Measurements from ENCODE around the gene LINGO3.
"Not testable (repeated sequence)": the region's sequence is repeated elsewhere in the genome, so short reads cannot be mapped to it uniquely, and the experiment has no call there.

LINGO3 gene, protein sequence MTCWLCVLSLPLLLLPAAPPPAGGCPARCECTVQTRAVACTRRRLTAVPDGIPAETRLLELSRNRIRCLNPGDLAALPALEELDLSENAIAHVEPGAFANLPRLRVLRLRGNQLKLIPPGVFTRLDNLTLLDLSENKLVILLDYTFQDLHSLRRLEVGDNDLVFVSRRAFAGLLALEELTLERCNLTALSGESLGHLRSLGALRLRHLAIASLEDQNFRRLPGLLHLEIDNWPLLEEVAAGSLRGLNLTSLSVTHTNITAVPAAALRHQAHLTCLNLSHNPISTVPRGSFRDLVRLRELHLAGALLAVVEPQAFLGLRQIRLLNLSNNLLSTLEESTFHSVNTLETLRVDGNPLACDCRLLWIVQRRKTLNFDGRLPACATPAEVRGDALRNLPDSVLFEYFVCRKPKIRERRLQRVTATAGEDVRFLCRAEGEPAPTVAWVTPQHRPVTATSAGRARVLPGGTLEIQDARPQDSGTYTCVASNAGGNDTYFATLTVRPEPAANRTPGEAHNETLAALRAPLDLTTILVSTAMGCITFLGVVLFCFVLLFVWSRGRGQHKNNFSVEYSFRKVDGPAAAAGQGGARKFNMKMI

DNA sequence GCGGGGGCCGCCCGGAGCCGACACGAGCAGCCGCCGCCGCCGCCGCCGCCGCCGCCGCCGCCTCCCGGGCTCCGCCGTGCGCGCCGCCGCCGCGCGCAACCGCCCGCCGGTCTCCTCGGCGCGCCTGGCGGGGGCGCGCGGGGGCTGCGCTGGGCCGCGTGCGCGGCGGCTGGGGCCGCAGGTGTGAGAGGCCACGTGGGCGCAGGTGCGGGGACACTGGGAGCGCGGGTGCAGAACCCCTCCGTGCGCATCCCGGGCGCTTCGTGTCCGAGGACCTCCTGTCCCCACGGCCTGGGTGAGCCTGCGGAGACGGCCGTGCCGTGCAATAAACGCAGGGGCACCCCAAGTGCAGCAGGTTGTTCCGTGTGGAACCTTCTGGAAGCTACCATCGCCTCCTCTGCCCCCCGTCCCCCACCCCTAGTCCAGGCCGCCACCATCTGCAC, at the start of gene LINGO3:
Gene LINGO3, minus strand, starts transcription at position 41 of the 443 bp plus-strand sequence. CDS start 16,378 bp downstream, outside the sequence.
- DNase-seq (ENCODE audit: low read depth in 2 of 2) = no peak

DNA sequence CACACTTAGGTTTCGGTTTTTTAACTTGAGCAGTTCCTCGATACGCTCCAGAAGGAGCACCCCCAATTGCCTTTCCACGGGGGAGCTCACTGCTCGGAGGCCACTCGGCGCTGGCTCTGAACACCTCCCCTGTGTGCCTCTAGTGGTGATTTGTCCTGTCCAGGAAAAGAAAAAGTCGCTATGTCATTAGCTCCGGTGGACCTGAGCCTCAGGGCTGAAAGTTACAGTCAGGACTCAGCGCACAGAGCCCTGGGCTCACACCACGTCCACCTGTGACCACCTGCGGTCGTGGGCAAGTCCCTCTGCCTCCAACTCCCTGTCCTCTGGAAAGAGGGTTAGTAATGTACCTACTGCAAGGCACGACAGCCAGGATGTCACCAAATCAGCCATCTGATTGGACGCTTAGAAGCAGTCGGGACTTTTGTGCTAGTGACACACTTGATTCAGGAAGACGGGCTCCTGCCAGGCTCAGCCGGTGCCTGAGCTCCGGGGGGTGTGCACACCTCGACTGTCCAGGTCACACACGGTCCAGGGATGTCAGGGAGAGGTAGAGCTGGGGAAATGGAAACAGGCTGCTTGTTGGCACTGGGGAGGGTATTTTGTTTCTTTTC, 48.2 kb upstream of the LINGO3 start:
- DNase-seq (ENCODE audit: low read depth in 2 of 2) = no peak

DNA sequence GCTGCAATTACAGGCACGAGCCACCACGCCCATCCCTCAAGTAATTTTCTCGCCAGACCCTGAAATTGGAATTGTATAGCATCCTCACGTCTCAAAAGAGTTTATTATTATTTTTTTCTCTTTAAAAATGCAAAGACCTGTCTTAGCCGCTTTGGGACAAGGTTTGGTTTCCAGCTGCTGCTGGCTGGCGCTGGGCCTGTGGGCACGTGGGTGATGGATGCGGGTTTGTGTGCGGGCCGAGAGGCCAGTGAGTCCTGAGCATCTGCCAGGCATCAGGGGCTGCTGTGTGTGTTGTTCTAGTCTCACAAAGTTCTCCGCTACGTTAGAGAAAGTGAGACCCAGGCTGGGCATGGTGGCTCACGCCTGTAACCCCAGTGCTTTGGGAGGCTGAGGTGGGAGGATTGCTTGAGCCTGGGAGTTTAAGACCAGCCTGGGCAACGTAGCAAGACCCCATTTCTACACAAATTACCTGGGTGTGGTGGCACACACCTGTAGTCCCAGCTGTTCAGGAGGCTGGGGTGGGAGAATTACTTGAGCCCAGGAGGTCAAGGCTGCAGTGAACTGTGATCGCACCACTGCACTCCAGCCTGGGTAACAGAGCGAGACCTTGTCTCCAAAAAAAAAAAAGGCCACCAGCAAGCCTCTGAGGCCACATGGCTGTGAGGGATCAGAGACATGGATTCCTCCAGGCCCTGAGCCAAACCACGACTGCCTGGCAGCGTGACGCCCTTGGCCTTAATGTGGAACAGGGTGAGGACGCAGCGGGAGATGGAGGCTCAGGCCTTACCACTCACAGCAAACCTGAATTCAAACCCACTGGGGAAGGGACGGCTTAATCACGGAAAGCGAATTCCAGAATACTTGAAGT, 47.4 kb upstream of the LINGO3 start:
- DNase-seq (ENCODE audit: low read depth in 2 of 2) = no peak

DNA sequence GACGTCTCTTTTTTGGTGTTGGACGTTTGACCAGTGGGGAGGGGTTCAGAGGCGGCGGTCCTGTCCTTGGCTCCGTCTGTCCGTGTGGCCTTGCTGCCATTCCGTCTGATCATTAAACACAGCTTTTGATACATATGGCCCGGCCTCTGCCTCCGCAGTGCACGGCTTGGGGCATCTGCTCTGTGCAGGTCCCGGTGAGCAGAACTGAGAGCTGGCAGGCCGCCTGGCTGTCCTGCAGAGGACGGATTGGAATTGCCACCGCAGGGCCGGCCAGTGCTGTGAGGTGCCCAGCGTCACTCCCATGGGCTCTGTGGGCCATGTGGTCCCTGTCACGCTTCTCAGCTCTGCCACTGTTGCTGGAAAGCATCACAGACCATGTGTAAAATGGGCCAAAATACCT, 46.7 kb upstream of the LINGO3 start:
- DNase-seq (ENCODE audit: low read depth in 2 of 2) = no peak

DNA sequence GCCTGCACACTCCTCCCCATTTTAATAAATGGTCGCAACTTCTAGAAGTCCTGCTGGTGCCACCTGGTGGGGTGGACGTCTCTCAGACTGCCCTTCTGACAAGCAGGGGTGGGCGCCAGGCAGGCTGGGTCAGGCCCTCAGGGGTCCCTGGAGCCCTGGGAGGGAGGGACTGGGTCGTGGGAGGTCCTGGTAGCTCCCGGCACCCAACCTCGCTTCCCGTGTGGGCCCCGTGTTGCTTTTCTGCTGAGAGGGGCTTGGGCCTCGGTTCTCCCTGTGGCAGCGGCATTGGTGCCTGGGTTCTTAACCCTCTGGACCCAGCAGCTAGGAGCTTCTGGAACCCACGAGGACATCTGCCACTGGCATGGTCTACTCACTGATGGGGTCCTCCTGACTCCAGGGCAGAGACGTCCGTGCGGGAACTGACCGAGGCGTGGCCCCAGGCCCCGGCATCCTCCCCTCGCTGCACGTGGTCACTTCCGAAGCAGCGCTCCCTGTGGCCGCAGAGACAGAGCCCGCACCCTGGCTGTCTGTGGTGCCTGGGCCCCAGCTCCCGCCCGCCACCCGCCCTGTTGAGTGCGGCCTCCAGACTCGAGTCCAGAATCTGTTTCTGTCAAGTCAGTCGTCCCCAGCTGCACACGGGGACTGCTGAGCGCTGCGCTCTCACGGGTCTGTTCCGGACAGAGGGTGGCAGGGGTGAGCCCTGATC, 46.1 kb upstream of the LINGO3 start:
- no peak for DNase-seq (ENCODE audit: low read depth in 2 of 2)

DNA sequence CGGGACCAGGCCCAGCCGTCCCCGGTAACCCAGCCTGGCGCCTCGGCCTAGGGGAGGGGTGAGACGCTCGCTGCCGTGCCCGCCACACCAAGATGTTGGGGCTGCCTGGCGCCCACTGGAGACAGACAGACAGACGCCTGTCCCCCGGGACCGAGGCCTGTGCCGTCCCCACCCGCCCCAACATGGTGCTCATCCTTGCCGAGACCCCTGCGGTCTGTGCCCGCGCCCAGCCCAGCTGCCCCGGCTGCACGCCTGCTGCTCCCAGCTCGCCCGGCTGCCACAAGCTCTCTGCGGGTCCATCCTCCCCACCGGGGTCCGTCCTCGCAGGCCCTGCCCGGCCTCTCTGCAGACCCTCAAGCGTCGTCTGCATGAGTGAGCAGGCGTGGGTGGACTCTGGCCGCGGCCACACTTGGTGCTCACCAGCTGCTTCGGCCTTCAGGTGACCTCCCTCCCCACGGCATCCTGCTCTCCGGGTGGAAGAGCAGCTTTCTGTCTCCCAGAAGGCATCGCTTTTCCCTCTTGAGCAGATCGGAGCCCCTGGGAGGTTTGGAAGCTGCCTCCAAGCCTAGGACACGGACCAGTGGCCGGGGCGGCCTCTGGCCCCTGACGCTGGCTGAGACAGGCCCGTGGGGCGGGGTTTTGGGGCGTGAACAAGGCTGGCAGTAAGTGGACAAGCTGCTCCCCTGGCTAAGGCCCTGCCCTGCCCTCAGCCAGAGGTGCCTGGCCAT, 45.4 kb upstream of the LINGO3 start:
- DNase-seq (ENCODE audit: low read depth in 2 of 2) = no peak

DNA sequence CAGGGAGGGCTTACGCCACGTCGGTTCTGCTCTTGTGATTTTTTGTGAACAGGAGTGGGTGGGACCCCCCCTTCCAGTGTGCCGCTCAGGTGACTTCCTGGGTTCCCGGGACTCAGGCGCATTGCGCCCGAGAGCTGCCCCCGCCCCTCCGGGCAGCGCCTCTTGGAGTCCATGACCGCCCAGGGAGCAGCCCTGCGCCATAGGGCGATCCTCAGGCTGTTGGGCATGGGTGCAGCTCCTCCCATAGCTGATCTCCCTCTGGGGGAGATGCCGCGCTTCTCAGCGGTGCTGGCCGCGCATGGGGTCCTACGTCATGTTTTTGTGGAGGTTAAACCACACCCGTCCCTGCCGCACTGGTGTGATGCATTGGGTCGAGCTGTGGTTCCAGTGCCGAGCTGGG, 44.2 kb upstream of the LINGO3 start:
- no peak for DNase-seq (ENCODE audit: low read depth in 2 of 2)

DNA sequence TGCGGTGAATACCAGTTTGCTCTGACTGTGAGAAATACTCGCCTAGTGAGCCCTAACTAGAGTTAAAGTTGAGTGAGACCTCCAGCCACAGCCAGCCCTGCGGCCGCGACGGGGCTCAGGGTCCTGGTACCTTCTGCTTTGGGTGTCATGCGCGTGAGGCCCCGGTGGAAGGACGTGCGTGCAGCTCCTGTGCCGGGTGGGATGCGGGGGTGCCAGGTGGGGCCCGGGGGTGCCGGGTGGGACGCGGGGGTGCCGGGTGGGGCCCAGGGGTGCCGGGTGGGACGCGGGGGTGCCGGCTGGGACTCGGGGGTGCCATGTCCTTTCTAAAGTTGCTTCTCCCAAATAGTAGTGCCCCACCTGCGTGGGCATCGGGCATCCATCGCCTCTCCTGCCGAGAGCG, 43.6 kb upstream of the LINGO3 start:
- DNase-seq (ENCODE audit: low read depth in 2 of 2) = no peak

DNA sequence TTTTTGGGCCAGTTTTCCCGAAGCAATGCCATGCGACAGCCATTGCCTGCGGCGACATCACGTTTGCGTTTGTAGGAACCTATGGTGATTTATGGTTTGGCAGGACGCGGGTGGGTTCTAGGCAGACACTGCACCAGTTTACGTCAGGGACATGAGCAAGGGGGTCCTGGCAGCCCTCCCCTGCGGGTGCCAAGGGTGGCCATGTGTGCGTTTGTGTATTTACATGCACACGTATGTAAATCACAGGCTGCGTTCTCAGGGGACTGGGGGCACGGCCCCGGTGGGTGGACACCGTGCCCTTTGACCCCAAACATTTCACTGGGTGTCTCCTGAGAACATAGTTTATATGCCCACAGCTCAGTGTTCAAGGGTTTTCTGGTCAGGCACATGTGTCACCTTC, 42.7 kb upstream of the LINGO3 start:
- no peak for DNase-seq (ENCODE audit: low read depth in 2 of 2)

DNA sequence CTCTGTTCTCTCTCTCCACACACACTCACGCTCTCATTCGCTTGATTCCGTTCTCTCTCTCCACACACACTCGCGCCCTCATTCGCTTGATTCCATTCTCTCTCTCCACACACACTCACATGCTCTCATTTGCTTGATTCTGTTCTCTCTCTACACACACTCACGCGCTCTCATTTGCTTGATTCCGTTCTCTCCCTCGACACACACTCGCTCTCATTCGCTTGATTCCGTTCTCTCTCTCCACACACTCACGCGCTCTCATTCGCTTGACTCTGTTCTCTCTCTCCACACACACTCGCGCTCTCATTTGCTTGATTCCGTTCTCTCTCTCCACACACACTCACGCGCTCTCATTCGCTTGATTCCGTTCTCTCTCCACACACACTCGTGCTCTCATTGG, 41.9 kb upstream of the LINGO3 start:
- not testable (repeated sequence) for DNase-seq (ENCODE audit: low read depth in 2 of 2)

DNA sequence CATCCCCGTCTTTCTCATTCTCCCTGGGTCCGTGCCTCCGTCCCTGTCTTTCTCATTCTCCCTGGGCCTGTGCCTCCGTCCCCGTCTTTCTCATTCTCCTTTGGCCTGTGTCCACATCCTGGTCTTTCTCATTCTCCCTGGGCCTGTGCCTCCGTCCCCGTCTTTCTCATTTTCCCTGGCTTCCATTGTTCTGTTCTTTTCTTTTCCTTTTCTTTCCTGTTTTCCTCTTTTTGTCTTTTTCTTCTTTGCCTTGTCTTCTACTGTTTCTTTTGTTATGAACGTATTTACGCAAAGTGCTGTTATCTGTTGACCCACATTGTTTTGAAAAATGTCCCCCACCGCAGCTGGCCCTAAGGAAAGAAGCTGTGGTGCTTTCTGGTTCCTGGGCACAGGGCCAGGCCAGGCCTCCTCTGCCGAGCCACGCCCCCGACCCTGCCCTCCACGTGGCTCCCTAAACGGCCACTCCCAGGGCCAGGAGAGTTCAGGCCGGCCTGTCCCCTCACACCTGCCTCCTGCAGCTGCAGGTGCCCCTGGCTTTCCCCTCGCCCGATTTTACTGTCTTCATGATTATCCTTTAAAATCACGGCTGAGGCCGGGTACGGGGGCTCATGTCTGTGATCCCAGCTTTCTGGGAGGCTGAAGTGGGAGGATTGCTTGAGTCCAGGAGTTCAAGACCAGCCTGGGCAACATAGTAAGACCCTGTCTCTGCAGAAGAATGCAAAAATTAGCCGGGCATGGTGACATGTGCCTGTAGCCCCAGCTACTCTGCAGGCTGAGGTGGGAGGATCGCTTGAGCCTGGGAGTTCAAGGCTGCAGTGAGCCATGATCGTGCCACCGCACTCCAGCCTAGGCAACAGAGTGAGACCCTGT, 38.1 kb upstream of the LINGO3 start:
- DNase-seq (ENCODE audit: low read depth in 2 of 2) = no peak

DNA sequence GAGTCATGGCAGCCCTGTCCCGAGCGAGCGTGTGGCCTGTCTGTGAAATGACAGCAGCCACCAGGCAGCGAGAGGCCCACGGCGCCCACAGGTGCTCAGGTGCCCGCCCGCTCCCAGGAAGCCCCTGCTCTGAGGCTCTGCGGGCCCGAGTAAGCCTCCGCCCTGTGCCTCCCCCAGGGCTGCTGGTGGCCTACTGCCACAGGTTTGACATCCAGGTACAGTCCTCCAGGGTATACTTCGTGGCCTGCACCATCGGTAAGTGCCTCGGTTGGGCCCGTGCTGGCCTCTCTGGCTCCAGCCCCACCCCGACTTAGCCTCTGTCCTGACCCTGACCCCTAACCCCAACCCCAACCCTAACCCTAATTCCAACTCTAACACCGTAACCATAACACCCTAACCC, 37.1 kb upstream of the LINGO3 start:
- DNase-seq (ENCODE audit: low read depth in 2 of 2) = no peak

DNA sequence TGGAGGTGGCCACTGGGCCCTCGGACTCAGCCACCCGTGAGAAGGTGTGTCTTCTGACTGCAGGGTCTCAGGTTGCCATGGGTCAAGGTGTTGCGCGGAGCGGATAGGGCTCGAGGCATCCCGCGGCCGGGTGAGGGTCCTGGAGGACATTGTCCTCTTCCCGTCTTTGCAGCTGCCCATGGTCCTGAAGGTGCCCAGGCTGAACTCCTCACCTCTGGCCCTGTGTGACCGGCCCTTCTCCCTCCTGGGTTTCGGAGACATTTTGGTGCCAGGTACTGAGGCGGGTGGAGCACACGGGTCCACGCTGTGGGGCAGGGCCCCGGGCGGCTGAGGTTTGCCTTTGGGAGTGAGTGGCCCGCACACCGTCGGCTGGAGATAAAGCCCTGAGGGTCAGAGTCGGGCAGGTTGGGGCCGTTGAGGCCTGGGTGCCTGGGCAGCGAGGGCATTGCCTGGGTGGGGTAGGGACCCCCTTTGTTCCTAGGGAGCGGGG, 36.5 kb upstream of the LINGO3 start:
- no peak for DNase-seq (ENCODE audit: low read depth in 2 of 2)

DNA sequence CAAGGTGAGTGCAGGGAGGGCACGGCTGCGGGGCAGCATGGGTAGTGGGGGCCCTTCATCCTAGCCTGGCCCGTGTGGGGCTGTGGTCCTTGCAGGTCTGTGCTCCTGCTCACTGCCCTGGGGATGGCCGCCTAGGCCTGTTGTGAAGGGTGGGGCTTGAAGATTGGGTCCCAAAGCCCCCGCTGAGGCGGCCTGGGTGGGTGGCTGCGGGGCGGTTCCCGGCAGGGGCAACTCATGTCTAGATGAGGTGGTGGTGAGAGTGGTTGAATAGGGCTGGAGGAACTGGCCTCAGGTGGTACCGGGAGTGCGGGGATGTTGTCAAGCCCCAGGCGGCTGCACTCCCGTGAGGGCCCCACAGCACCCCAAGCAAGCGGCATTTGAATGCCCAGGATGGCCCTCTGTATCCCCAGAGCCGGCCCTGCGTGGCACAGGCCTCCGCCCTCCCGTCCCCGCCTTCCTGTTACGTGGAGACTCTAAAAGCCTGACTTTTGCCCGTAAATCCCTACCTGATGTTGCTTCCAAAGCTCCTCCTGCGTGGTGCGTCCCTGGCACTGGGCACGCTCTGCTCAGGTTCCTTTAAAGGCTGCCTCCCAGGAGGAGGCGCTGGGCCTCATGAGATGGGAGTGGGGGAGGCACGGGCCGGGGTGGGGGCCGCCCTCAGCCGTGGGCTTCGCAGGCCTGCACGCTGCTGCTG, 35.5 kb upstream of the LINGO3 start:
- no peak for DNase-seq (ENCODE audit: low read depth in 2 of 2)

DNA sequence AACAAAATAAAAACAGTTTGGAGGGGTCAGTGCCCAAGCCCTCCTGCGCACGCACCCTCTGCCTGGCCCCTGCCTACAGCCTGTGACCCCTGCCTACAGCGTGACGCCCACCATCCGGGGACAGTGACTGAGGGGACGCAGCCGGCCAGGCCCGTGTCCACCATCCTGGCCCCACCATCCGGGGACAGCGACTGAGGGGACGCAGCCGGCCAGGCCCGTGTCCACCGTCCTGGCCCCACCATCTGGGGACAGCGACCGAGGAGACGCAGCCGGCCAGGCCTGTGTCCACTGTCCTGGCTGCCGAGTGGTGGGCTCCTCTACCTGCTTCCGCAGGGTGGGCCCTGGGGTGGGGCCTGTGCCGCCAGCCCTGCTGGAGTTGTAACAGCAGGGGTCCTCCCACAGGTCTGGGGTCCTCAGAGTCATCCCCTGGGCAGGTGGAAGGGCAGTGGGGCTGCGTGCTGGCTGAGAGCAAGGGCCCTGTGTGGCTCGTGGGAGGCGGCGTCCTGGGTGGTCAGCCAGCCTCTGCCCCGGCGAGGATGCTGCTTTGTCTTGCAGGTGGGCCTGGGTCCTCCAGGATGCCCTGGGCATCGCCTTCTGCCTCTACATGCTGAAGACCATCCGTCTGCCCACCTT, 34.8 kb upstream of the LINGO3 start:
- DNase-seq (ENCODE audit: low read depth in 2 of 2) = no peak

DNA sequence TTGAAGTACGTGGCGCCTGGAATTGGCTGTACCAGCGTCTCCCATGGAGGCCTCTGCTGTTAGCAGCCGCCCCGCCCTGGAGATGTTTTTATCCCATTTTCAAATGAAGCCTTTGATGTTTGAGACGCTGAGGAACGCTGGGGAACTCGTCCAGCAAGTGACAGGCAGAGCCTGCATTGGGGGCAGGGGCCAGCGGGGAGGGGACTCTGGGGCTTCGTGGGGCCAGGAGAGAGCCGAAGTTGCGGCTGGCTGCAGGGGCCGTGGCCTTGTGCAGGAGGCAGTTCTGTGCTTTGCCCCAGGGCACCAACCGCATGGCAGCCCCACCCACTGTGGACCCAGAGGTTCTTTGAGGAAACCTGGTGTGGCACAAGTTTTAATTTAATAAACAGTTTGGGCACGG, 34.0 kb upstream of the LINGO3 start:
- DNase-seq (ENCODE audit: low read depth in 2 of 2) = no peak

DNA sequence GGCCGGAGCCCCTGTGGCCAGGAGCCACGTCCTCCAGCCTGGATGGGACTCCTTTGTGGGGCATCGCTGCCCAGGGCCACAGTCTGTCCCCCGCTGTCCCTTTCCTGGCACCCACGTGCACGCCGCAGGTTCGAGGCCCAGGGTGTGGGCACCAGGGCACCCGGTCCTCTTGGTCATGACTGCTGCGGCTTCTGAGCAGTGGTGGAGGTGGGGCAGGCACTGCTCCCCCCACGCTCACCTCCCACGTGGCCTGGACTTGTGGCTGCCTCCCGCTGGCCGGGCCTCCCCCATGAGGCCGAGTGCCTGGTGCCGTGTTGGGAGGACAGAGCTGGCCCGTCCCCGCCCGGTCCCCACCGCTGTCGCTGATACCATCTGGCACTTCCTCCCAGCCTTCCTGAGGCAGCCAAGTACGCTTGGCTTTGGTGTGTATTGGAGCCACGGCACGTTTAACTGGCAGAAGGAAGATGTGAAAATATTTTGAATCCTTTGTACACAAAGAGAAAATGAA, 33.3 kb upstream of the LINGO3 start:
- no peak for DNase-seq (ENCODE audit: low read depth in 2 of 2)

DNA sequence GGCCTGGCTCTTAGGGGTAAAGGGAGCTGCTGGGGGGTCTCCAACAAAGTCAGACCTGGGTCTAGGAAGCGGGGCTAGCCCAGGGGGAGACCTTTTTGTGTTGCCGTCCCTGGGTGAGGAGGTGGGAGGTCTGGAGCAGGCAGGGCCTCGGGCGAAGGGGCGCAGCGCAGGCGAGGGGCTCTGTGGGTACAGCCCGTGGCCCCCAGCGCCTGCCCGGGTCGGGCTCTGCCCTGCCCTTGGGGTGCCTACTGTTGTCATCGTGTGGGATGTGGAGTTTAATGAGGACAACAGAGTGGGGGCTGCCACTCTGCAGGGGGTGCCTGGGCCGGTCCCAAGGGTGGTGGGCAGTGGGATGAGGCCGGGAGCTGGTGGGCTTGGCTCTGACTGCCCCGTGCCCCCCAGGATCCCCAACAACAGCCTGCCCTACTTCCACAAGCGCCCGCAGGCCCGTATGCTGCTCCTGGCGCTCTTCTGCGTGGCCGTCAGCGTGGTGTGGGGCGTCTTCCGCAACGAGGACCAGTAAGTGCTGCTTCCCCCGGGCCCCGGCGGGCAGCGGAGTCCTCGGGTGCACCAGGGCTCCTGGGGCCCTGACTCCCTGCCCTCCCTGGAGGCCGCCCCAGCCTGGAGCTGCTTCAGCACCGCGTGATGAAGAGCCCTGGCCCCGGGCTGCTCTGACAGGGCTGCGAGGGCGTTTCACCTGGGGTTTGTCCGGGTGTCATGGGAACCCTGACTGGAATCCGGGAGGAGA, 32.7 kb upstream of the LINGO3 start:
- DNase-seq (ENCODE audit: low read depth in 2 of 2) = no peak

All from stimulated activated CD8-positive, alpha-beta memory T cell treated with anti-CD3 and anti-CD28 coated beads, Interleukin-15, amount 100 ng/mL, for 4 hours (primary cell).